H9 (cell line): ENCODE results near the gene VPS13A. TPM values are rescaled to one million over a fixed set of nuclear protein-coding genes. Genes with fewer than 3 reads are reported as not detected.

Experiments
- DNase-seq: peaks from one replicate; pipeline ENCODE4 v3.0.0-alpha.2; 2017
- H2AFZ ChIP-seq: one replicate; pipeline ENCODE4 v1.6.1; 2013; ENCODE audit warnings: mild to moderate bottlenecking, low read length, control low read depth, moderate library complexity
- H2AK5ac ChIP-seq: 2 replicates; pipeline ENCODE4 v1.6.1; 2013; ENCODE audit warnings: low read length, control low read depth, mixed read lengths; ENCODE audit not compliant: insufficient read length
- H2BK120ac ChIP-seq: one replicate; pipeline ENCODE4 v1.6.1; 2013; ENCODE audit warnings: low read depth, mild to moderate bottlenecking, low read length, control low read depth, inconsistent platforms; ENCODE audit not compliant: poor library complexity, severe bottlenecking
- H2BK12ac ChIP-seq: 2 replicates; pipeline ENCODE4 v1.6.1; 2013; ENCODE audit warnings: low read length, control low read depth, mixed read lengths, low read depth; ENCODE audit not compliant: insufficient read length
- H2BK15ac ChIP-seq: 2 replicates; pipeline ENCODE4 v1.6.1; 2013; ENCODE audit warnings: low read depth, low read length, control low read depth
- H2BK20ac ChIP-seq: one replicate; pipeline ENCODE4 v1.6.1; 2013; ENCODE audit warnings: low read depth, mild to moderate bottlenecking, low read length, control low read depth, inconsistent platforms; ENCODE audit not compliant: poor library complexity, severe bottlenecking
- H2BK5ac ChIP-seq: 2 replicates; pipeline ENCODE4 v1.6.1; 2013; ENCODE audit warnings: low read length, control low read depth, mixed read lengths; ENCODE audit not compliant: insufficient read length
- H3K14ac ChIP-seq: 2 replicates; pipeline ENCODE4 v1.6.1; 2013; ENCODE audit warnings: low read length, control low read depth; ENCODE audit not compliant: insufficient read depth
- H3K18ac ChIP-seq: 2 replicates; pipeline ENCODE4 v1.6.1; 2013; ENCODE audit warnings: low read depth, mild to moderate bottlenecking, mixed read lengths, low read length, control low read depth; ENCODE audit not compliant: insufficient read length
- H3K23ac ChIP-seq: 2 replicates; pipeline ENCODE4 v1.6.1; 2013; ENCODE audit warnings: low read length, control low read depth, mixed read lengths, low read depth; ENCODE audit not compliant: insufficient read length
- H3K23me2 ChIP-seq: 2 replicates; pipeline ENCODE4 v1.6.1; 2013; ENCODE audit warnings: low read depth, mild to moderate bottlenecking, mixed read lengths, low read length, control low read depth; ENCODE audit not compliant: insufficient read length, poor library complexity, severe bottlenecking
- H3K27ac ChIP-seq: 2 replicates; pipeline ENCODE4 v1.5.1; 2013; ENCODE audit warnings: low read length, control low read depth, mixed read lengths, low read depth; ENCODE audit not compliant: insufficient read length
- H3K27me3 ChIP-seq: 2 replicates; pipeline ENCODE4 v1.6.1; 2013; ENCODE audit warnings: low read length, control low read depth, inconsistent platforms; ENCODE audit not compliant: insufficient read depth
- H3K4ac ChIP-seq: 2 replicates; pipeline ENCODE4 v1.6.1; 2013; ENCODE audit warnings: low read depth, mild to moderate bottlenecking, control low read depth, inconsistent platforms, low read length, moderate library complexity
- H3K4me1 ChIP-seq: 2 replicates; pipeline ENCODE4 v1.6.1; 2013; ENCODE audit warnings: low read length, control low read depth, inconsistent platforms; ENCODE audit not compliant: insufficient read depth
- H3K4me2 ChIP-seq: 2 replicates; pipeline ENCODE4 v1.6.1; 2013; ENCODE audit warnings: low read length, control low read depth, mixed read lengths; ENCODE audit not compliant: insufficient read length, insufficient read depth
- H3K56ac ChIP-seq: 2 replicates; pipeline ENCODE4 v1.6.1; 2013; ENCODE audit warnings: low read depth, mild to moderate bottlenecking, mixed read lengths, low read length, control low read depth; ENCODE audit not compliant: insufficient read length
- H3K79me1 ChIP-seq: 2 replicates; pipeline ENCODE4 v1.6.1; 2013; ENCODE audit warnings: low read depth, mild to moderate bottlenecking, moderate library complexity, low read length, control low read depth, inconsistent platforms; ENCODE audit not compliant: insufficient read depth, poor library complexity, severe bottlenecking
- H3K79me2 ChIP-seq: 2 replicates; pipeline ENCODE4 v1.6.1; 2013; ENCODE audit warnings: low read length, control low read depth, inconsistent platforms; ENCODE audit not compliant: insufficient read depth
- H3K9ac ChIP-seq: 2 replicates; pipeline ENCODE4 v1.6.1; 2013; ENCODE audit warnings: low read length, control low read depth, mixed read lengths; ENCODE audit not compliant: insufficient read length; ENCODE audit errors: extremely low read depth
- H3K9me3 ChIP-seq: one replicate; pipeline ENCODE4 v1.6.1; 2013; ENCODE audit warnings: low read depth, low read length, inconsistent platforms; ENCODE audit not compliant: control insufficient read depth
- H3T11ph ChIP-seq: one replicate; pipeline ENCODE4 v1.6.1; 2013; ENCODE audit warnings: mild to moderate bottlenecking, low read length, control low read depth, inconsistent platforms
- H4K20me1 ChIP-seq: one replicate; pipeline ENCODE4 v1.6.1; 2013; ENCODE audit not compliant: control insufficient read depth, insufficient read length, insufficient read depth
- H4K5ac ChIP-seq: 2 replicates; pipeline ENCODE4 v1.6.1; 2013; ENCODE audit warnings: low read depth, mild to moderate bottlenecking, mixed read lengths, low read length, control low read depth; ENCODE audit not compliant: insufficient read length
- H4K8ac ChIP-seq: replicated peaks from 2 replicates; pipeline ENCODE4 v1.6.1; 2013; ENCODE audit warnings: low read length, control low read depth, mixed read lengths, low read depth; ENCODE audit not compliant: insufficient read length
- H4K91ac ChIP-seq: 2 replicates; pipeline ENCODE4 v1.6.1; 2013; ENCODE audit warnings: low read depth, mild to moderate bottlenecking, moderate library complexity, mixed read lengths, low read length, control low read depth; ENCODE audit not compliant: insufficient read length
- H3K27ac Mint-ChIP-seq, 3 experiments: 2 replicates in 2 of 3; 3 replicates in 1 of 3; pipeline ENCODE4 v1.8.0; 2020 to 2021; ENCODE audit warnings: mixed read lengths in 3 of 3, mild to moderate bottlenecking in 1 of 3, moderate library complexity in 1 of 3
- H3K27me3 Mint-ChIP-seq: 2 replicates; pipeline ENCODE4 v1.8.0; 2021; ENCODE audit warnings: low read depth, mild to moderate bottlenecking, moderate library complexity, mixed read lengths
- H3K36me3 Mint-ChIP-seq, 3 experiments: 2 replicates in 2 of 3; 3 replicates in 1 of 3; pipeline ENCODE4 v1.8.0; 2020 to 2021; ENCODE audit warnings: low read depth in 3 of 3, mixed read lengths in 3 of 3; ENCODE audit not compliant: insufficient read depth in 1 of 3
- H3K4me1 Mint-ChIP-seq, 2 experiments: 2 replicates each; pipeline ENCODE4 v1.8.0; 2020; ENCODE audit warnings: mixed read lengths in 2 of 2
- H3K4me3 Mint-ChIP-seq, 2 experiments: 2 replicates in 1 of 2; 3 replicates in 1 of 2; pipeline ENCODE4 v1.8.0; 2020 to 2021; ENCODE audit warnings: mild to moderate bottlenecking in 2 of 2, mixed read lengths in 2 of 2, moderate library complexity in 1 of 2
- H3K9me3 Mint-ChIP-seq, 2 experiments: 2 replicates in 1 of 2; 3 replicates in 1 of 2; pipeline ENCODE4 v1.8.0; 2020; ENCODE audit warnings: mild to moderate bottlenecking in 2 of 2, mixed read lengths in 2 of 2, moderate library complexity in 1 of 2
- CTCF ChIP-seq: fragments of 200-600 bp; sonication (generic); conservative IDR thresholded peaks from 3 replicates; pipeline ENCODE4 v1.8.0; 2021; ENCODE audit warnings: antibody characterized with exemption, mild to moderate bottlenecking
- WGBS: extraction: QIAGEN DNeasy Blood & Tissue Kit; methylation state at CpG from one replicate; pipeline ENCODE4 v1.1.7; 2013; ENCODE audit warnings: missing lambda C conversion rate, low lambda C conversion rate, mixed read lengths; ENCODE audit not compliant: insufficient read length; ENCODE audit errors: extremely low coverage; 5-methylcytosine and 5-hydroxymethylcytosine counted together
- total RNA-seq: library from RNA; stranded (reverse); gene quantifications from 2 replicates; pipeline ENCODE4 v1.2.1, GENCODE V29; 2021

The VPS13A gene
- total RNA-seq, 1 experiment from 2014 or later: 34.0 TPM

GRCh38 chr9:77161966-77162365, 15.4 kb upstream of the VPS13A start:
- Mint-ChIP-seq H3K9me3 (peaks cover 5 to 11% of the 10 kb centered on the region in 2 experiments; a peak in 4 of 5 replicates), H3K27me3 (no peaks in the 10 kb centered on the region; the same call in none of the 2 replicates), H3K36me3 (peaks cover 0 to 9% (median 0%) of the 10 kb centered on the region in 3 experiments; a peak in 4 of 7 replicates), H3K4me1 (peaks cover 9 to 25% of the 10 kb centered on the region in 2 experiments), H3K4me3 (no peak overlapping the region), H3K27ac (no peak overlapping the region)
- H3K4ac ChIP-seq: no peak overlapping the region
- no peak overlapping the region for H3T11ph ChIP-seq
- no peak overlapping the region for H2AFZ ChIP-seq
- H3K79me1 ChIP-seq: no peaks in the 10 kb centered on the region
- TF ChIP-seq CTCF: peak; percentile 23; the same call in 1 of the 3 replicates
- no peak overlapping the region for H2BK15ac ChIP-seq
- H3K27me3 ChIP-seq: no peaks in the 10 kb centered on the region
- H3K9me3 ChIP-seq: no peaks in the 10 kb centered on the region
- H3K79me2 ChIP-seq: no peaks in the 10 kb centered on the region
- no peak overlapping the region for H3K27ac ChIP-seq
- DNase-seq: no peak
- no peak overlapping the region for H3K14ac ChIP-seq
- no peak overlapping the region for H4K91ac ChIP-seq
- no peak overlapping the region for H3K9ac ChIP-seq
- no peaks in the 10 kb centered on the region for H4K20me1 ChIP-seq
- no peaks in the 10 kb centered on the region for H3K23me2 ChIP-seq
- H2BK120ac ChIP-seq: no peak overlapping the region
- H2AK5ac ChIP-seq: no peak overlapping the region
- H4K8ac ChIP-seq: no peak overlapping the region
- no peak overlapping the region for H3K56ac ChIP-seq
- H3K23ac ChIP-seq: no peak overlapping the region
- no peak overlapping the region for H2BK20ac ChIP-seq
- H2BK5ac ChIP-seq: no peak overlapping the region
- no peak overlapping the region for H3K18ac ChIP-seq
- no peak overlapping the region for H2BK12ac ChIP-seq
- no CpG with 5 or more reads among the region's 1 CpG for WGBS
- no peak overlapping the region for H3K4me2 ChIP-seq
- peaks cover 3% of the 10 kb centered on the region; the same call in 1 of the 2 replicates for H3K4me1 ChIP-seq
- H4K5ac ChIP-seq: no peak overlapping the region
